GM23338 (cell line): ENCODE data around the gene EMC10. TPM values are rescaled to one million over a fixed set of nuclear protein-coding genes. Genes with fewer than 3 reads are reported as not detected.

Source experiments
- ATAC-seq: fragments of 200-7000 bp; cut with Tn5 transposase; 3 replicates; pipeline ENCODE4 v1.9.1; 2020
- DNase-seq: peaks from one replicate; pipeline ENCODE4 v3.0.0-alpha.2; 2015; ENCODE audit warnings: low spot score
- H2AFZ ChIP-seq: fragments of 200-600 bp; sonication (generic); 2 replicates; pipeline ENCODE4 v1.8.0; 2016; ENCODE audit warnings: antibody characterized with exemption, mild to moderate bottlenecking, moderate library complexity
- H3F3A ChIP-seq: fragments of 200-600 bp; sonication (generic); replicated peaks from 2 replicates; pipeline ENCODE4 v1.8.0; 2017; ENCODE audit warnings: antibody characterized with exemption, mixed run types, low read depth
- H3K27ac ChIP-seq: fragments of 200-600 bp; sonication (generic); 2 replicates; pipeline ENCODE4 v1.6.1; 2016; ENCODE audit warnings: low read depth
- H3K27me3 ChIP-seq: fragments of 200-600 bp; sonication (generic); 2 replicates; pipeline ENCODE4 v1.8.0; 2016; ENCODE audit warnings: mild to moderate bottlenecking, mixed run types, moderate library complexity; ENCODE audit not compliant: insufficient read depth
- H3K36me3 ChIP-seq: fragments of 200-600 bp; sonication (generic); 2 replicates; pipeline ENCODE4 v1.8.0; 2016; ENCODE audit warnings: mild to moderate bottlenecking; ENCODE audit not compliant: insufficient read depth
- H3K4me1 ChIP-seq: fragments of 200-600 bp; sonication (generic); 2 replicates; pipeline ENCODE4 v1.8.0; 2016; ENCODE audit warnings: mild to moderate bottlenecking, moderate library complexity; ENCODE audit not compliant: insufficient read depth
- H3K4me2 ChIP-seq: fragments of 200-600 bp; sonication (generic); 2 replicates; pipeline ENCODE4 v1.7.1; 2017; ENCODE audit warnings: mixed run types
- H3K4me3 ChIP-seq: fragments of 200-600 bp; sonication (generic); 2 replicates; pipeline ENCODE4 v1.6.1; 2016; ENCODE audit warnings: mixed run types
- H3K79me2 ChIP-seq: fragments of 200-600 bp; sonication (generic); replicated peaks from 2 replicates; pipeline ENCODE4 v1.8.0; 2017; ENCODE audit warnings: mild to moderate bottlenecking; ENCODE audit not compliant: insufficient read depth
- H3K9me2 ChIP-seq: fragments of 200-600 bp; sonication (generic); 2 replicates; pipeline ENCODE4 v1.8.0; 2017; ENCODE audit not compliant: insufficient read depth
- H4K20me1 ChIP-seq: fragments of 200-600 bp; sonication (generic); replicated peaks from 2 replicates; pipeline ENCODE4 v1.8.0; 2017; ENCODE audit warnings: mild to moderate bottlenecking; ENCODE audit not compliant: insufficient read depth
- H3K27ac Mint-ChIP-seq: 2 replicates; pipeline ENCODE4 v1.8.0; 2020; ENCODE audit warnings: inconsistent platforms, mild to moderate bottlenecking, moderate library complexity, mixed read lengths
- H3K27me3 Mint-ChIP-seq: 3 replicates; pipeline ENCODE4 v1.8.0; 2022; ENCODE audit warnings: low read depth, mild to moderate bottlenecking, moderate library complexity, mixed read lengths, inconsistent platforms; ENCODE audit not compliant: insufficient read depth, poor library complexity
- H3K36me3 Mint-ChIP-seq: 3 replicates; pipeline ENCODE4 v1.8.0; 2021; ENCODE audit warnings: low read depth, mild to moderate bottlenecking, inconsistent platforms, moderate library complexity, mixed read lengths
- H3K4me1 Mint-ChIP-seq: 3 replicates; pipeline ENCODE4 v1.8.0; 2020; ENCODE audit warnings: mild to moderate bottlenecking, inconsistent platforms, mixed read lengths
- H3K4me3 Mint-ChIP-seq: 3 replicates; pipeline ENCODE4 v1.8.0; 2021; ENCODE audit warnings: moderate library complexity, mild to moderate bottlenecking, inconsistent platforms, mixed read lengths
- H3K9me3 Mint-ChIP-seq: 3 replicates; pipeline ENCODE4 v1.8.0; 2020; ENCODE audit warnings: moderate library complexity, mild to moderate bottlenecking, inconsistent platforms, mixed read lengths
- CTCF ChIP-seq, 2 experiments: fragments of 200-600 bp in 1 of 2; sonication (generic) in 1 of 2; conservative IDR thresholded peaks; 2 replicates each; pipeline versions ENCODE4 v1.5.1 to v1.6.1; 2016 to 2017; ENCODE audit warnings: antibody characterized with exemption in 2 of 2, low read depth in 2 of 2, mild to moderate bottlenecking in 2 of 2, moderate library complexity in 1 of 2
- EZH2 ChIP-seq: fragments of 200-600 bp; sonication (generic); IDR thresholded peaks from one replicate; pipeline ENCODE4 v1.8.0; 2017; ENCODE audit warnings: antibody characterized with exemption, mild to moderate bottlenecking, low read depth; ENCODE audit not compliant: unreplicated experiment
- EZH2phosphoT487 ChIP-seq: fragments of 200-600 bp; sonication (generic); IDR thresholded peaks from one replicate; pipeline ENCODE4 v1.8.1; 2018; ENCODE audit warnings: antibody characterized with exemption; ENCODE audit not compliant: unreplicated experiment
- STAT1 ChIP-seq: IDR thresholded peaks from one replicate; pipeline ENCODE4 v1.6.1; 2016; ENCODE audit warnings: antibody characterized with exemption; ENCODE audit not compliant: unreplicated experiment
- ZNF114 ChIP-seq: fragments of 250-450 bp; sonication (Bioruptor Pico); IDR thresholded peaks from 2 replicates; pipeline ENCODE4 v1.5.0; 2020; ENCODE audit warnings: mild to moderate bottlenecking, moderate library complexity
- ZNF331 ChIP-seq: fragments of 250-450 bp; sonication (Bioruptor Pico); IDR thresholded peaks from 2 replicates; pipeline ENCODE4 v1.5.0; 2020; ENCODE audit warnings: low read depth, mild to moderate bottlenecking, moderate library complexity
- polyA plus RNA-seq: library from polyadenylated mRNA; unstranded; fragments of >200 nt; fragmentation: Nextera tagmentation; extraction: Ambion mirVana; gene quantifications from 2 replicates; pipeline ENCODE4 v1.2.1, GENCODE V29; 2016
- total RNA-seq: library from RNA; depleted of rRNA; stranded (reverse); fragments of >200 nt; shearing (Covaris generic); gene quantifications from 2 replicates; pipeline ENCODE4 v1.2.3, GENCODE V29; 2014
- TF ChIP-seq, protein P1 (sequence below): IDR thresholded peaks from one replicate; pipeline ENCODE4 v1.6.1; 2018; ENCODE audit warnings: antibody characterized with exemption; ENCODE audit not compliant: unreplicated experiment
- TF ChIP-seq, protein P2 (sequence below): IDR thresholded peaks from 2 replicates; pipeline ENCODE4 v1.6.1; 2016; ENCODE audit warnings: antibody characterized with exemption
- TF ChIP-seq, protein P3 (sequence below): fragments of 250-450 bp; sonication (Bioruptor Pico); IDR thresholded peaks from 2 replicates; pipeline ENCODE4 v1.5.0; 2020; ENCODE audit warnings: mild to moderate bottlenecking, moderate library complexity

The EMC10 gene
- total and polyA plus RNA-seq, 2 experiments from 2014 or later, result 24.8 to 113 TPM

- TF ChIP-seq EZH2phosphoT487, result no peak
- TF ChIP-seq CTCF (conservative IDR thresholded peaks at IDR 0.05; ENCODE audit: low read depth in 2 of 2), result no peak
- TF ChIP-seq STAT1, result no peak
Measured at GRCh38 chr19:50517704-50518075, 41.4 kb downstream of the EMC10 start (continued).

DNA sequence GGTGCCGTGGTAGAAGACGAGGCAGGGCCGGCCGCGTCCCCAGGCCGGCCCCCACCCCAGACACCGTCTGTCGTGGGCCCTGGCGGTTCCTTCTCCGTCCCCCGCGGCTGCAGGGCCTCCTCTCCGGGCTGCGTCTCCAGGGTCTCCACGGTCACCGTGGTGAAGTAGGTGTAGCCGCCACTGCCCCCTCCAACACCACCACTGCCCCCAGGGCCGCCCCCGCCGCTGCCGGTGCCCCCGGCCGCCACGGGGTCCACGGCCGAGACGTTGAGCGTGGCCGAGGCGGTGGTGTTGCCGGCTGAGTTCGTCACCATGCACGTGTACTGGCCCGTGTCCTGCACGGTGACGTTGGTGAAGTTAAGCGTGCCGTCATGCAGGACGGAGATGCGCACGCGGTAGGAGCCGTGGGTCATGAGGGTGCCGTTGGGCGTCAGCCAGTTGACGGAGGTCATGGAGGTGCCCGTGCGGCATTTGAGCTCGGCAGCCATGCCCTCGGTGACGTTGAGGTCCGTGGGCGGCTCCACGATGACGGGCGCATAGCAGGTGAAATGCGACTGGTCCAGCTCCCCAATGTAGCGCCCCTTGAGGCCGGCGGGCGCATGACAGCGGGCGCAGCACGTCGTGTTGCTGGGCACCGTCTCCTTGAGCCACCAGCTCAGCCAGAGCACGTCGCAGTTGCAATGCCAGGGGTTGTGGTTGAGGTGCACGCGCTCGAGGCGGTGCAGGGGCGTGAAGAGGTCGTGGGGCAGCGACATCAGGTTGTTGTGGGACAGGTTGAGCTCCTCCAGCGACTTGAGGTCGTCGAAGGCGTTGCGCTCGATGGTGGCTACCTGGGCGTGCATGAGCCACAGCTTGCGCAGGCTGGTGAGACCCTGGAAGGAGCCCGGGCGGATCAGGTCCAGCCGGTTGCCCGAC lies 42.0 kb downstream of the EMC10 start:
- Mint-ChIP-seq H3K36me3 (peaks cover 28% of the 10 kb centered on the region; the same call in 2 of the 3 replicates), H3K27ac (no peak overlapping the region), H3K4me3 (no peak overlapping the region), H3K9me3 (peaks cover 89% of the 10 kb centered on the region), H3K4me1 (no peaks in the 10 kb centered on the region), H3K27me3 (peaks cover 8% of the 10 kb centered on the region)
- Histone ChIP-seq H3K27ac (no peak overlapping the region), H3K27me3 (peaks cover 12% of the 10 kb centered on the region), H3K4me1 (peaks cover 6% of the 10 kb centered on the region; the same call in 1 of the 2 replicates), H4K20me1 (no peaks in the 10 kb centered on the region), H3K36me3 (no peaks in the 10 kb centered on the region), H3K79me2 (no peaks in the 10 kb centered on the region), H3F3A (no peaks in the 10 kb centered on the region), H3K4me2 (no peak overlapping the region), H2AFZ (no peak overlapping the region), H3K4me3 (no peak overlapping the region), H3K9me2 (no peaks in the 10 kb centered on the region)
- ATAC-seq (no peak), DNase-seq (peak; percentile 74)
- TF ChIP-seq EZH2 (no peak), ZNF331 (CRISPR knock-in tag) (no peak), ZNF114 (CRISPR knock-in tag) (no peak), EZH2phosphoT487 (no peak), STAT1 (no peak)
- TF ChIP-seq, protein P1, sequence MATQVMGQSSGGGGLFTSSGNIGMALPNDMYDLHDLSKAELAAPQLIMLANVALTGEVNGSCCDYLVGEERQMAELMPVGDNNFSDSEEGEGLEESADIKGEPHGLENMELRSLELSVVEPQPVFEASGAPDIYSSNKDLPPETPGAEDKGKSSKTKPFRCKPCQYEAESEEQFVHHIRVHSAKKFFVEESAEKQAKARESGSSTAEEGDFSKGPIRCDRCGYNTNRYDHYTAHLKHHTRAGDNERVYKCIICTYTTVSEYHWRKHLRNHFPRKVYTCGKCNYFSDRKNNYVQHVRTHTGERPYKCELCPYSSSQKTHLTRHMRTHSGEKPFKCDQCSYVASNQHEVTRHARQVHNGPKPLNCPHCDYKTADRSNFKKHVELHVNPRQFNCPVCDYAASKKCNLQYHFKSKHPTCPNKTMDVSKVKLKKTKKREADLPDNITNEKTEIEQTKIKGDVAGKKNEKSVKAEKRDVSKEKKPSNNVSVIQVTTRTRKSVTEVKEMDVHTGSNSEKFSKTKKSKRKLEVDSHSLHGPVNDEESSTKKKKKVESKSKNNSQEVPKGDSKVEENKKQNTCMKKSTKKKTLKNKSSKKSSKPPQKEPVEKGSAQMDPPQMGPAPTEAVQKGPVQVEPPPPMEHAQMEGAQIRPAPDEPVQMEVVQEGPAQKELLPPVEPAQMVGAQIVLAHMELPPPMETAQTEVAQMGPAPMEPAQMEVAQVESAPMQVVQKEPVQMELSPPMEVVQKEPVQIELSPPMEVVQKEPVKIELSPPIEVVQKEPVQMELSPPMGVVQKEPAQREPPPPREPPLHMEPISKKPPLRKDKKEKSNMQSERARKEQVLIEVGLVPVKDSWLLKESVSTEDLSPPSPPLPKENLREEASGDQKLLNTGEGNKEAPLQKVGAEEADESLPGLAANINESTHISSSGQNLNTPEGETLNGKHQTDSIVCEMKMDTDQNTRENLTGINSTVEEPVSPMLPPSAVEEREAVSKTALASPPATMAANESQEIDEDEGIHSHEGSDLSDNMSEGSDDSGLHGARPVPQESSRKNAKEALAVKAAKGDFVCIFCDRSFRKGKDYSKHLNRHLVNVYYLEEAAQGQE, result no peak
- TF ChIP-seq, protein P2, sequence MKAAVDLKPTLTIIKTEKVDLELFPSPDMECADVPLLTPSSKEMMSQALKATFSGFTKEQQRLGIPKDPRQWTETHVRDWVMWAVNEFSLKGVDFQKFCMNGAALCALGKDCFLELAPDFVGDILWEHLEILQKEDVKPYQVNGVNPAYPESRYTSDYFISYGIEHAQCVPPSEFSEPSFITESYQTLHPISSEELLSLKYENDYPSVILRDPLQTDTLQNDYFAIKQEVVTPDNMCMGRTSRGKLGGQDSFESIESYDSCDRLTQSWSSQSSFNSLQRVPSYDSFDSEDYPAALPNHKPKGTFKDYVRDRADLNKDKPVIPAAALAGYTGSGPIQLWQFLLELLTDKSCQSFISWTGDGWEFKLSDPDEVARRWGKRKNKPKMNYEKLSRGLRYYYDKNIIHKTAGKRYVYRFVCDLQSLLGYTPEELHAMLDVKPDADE, result no peak
- TF ChIP-seq, protein P3, sequence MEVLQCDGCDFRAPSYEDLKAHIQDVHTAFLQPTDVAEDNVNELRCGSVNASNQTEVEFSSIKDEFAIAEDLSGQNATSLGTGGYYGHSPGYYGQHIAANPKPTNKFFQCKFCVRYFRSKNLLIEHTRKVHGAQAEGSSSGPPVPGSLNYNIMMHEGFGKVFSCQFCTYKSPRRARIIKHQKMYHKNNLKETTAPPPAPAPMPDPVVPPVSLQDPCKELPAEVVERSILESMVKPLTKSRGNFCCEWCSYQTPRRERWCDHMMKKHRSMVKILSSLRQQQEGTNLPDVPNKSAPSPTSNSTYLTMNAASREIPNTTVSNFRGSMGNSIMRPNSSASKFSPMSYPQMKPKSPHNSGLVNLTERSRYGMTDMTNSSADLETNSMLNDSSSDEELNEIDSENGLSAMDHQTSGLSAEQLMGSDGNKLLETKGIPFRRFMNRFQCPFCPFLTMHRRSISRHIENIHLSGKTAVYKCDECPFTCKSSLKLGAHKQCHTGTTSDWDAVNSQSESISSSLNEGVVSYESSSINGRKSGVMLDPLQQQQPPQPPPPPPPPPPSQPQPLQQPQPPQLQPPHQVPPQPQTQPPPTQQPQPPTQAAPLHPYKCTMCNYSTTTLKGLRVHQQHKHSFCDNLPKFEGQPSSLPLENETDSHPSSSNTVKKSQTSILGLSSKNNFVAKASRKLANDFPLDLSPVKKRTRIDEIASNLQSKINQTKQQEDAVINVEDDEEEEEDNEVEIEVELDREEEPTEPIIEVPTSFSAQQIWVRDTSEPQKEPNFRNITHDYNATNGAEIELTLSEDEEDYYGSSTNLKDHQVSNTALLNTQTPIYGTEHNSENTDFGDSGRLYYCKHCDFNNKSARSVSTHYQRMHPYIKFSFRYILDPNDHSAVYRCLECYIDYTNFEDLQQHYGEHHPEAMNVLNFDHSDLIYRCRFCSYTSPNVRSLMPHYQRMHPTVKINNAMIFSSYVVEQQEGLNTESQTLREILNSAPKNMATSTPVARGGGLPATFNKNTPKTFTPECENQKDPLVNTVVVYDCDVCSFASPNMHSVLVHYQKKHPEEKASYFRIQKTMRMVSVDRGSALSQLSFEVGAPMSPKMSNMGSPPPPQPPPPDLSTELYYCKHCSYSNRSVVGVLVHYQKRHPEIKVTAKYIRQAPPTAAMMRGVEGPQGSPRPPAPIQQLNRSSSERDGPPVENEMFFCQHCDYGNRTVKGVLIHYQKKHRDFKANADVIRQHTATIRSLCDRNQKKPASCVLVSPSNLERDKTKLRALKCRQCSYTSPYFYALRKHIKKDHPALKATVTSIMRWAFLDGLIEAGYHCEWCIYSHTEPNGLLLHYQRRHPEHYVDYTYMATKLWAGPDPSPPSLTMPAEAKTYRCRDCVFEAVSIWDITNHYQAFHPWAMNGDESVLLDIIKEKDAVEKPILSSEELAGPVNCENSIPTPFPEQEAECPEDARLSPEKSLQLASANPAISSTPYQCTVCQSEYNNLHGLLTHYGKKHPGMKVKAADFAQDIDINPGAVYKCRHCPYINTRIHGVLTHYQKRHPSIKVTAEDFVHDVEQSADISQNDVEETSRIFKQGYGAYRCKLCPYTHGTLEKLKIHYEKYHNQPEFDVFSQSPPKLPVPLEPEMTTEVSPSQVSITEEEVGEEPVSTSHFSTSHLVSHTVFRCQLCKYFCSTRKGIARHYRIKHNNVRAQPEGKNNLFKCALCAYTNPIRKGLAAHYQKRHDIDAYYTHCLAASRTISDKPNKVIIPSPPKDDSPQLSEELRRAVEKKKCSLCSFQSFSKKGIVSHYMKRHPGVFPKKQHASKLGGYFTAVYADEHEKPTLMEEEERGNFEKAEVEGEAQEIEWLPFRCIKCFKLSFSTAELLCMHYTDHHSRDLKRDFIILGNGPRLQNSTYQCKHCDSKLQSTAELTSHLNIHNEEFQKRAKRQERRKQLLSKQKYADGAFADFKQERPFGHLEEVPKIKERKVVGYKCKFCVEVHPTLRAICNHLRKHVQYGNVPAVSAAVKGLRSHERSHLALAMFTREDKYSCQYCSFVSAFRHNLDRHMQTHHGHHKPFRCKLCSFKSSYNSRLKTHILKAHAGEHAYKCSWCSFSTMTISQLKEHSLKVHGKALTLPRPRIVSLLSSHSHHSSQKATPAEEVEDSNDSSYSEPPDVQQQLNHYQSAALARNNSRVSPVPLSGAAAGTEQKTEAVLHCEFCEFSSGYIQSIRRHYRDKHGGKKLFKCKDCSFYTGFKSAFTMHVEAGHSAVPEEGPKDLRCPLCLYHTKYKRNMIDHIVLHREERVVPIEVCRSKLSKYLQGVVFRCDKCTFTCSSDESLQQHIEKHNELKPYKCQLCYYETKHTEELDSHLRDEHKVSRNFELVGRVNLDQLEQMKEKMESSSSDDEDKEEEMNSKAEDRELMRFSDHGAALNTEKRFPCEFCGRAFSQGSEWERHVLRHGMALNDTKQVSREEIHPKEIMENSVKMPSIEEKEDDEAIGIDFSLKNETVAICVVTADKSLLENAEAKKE, result no peak
